Liver (tissue), 9 donors: ENCODE measurements around the gene LMTK3. TPM values are rescaled to one million over a fixed set of nuclear protein-coding genes. Genes with fewer than 3 reads are reported as not detected.

Experiments
- DNase-seq: peaks from one replicate; pipeline ENCODE4 v3.0.0-alpha.2; 2017; ENCODE audit warnings: low spot score
- H3K27ac ChIP-seq, 2 donors: one replicate each; pipeline ENCODE4 v1.7.0; 2013; ENCODE audit warnings: inconsistent platforms in 2 of 2, low read length in 2 of 2, control low read depth in 1 of 2, low read depth in 1 of 2, mild to moderate bottlenecking in 1 of 2
- H3K27me3 ChIP-seq, 4 donors: one replicate each; pipeline versions ENCODE4 v1.6.1 to v1.7.0; 2013; ENCODE audit warnings: low read length in 3 of 4, inconsistent platforms in 1 of 4, mild to moderate bottlenecking in 1 of 4, moderate library complexity in 1 of 4; ENCODE audit not compliant: control insufficient read depth in 4 of 4, insufficient read depth in 4 of 4
- H3K36me3 ChIP-seq, 4 donors: one replicate each; pipeline versions ENCODE4 v1.6.1 to v1.7.0; 2013; ENCODE audit warnings: low read length in 3 of 4, mild to moderate bottlenecking in 3 of 4, low read depth in 1 of 4, moderate library complexity in 1 of 4; ENCODE audit not compliant: control insufficient read depth in 4 of 4, insufficient read depth in 3 of 4
- H3K4me1 ChIP-seq, 4 donors: one replicate each; pipeline versions ENCODE4 v1.6.1 to v1.7.0; 2013; ENCODE audit warnings: low read length in 3 of 4, mild to moderate bottlenecking in 3 of 4, moderate library complexity in 1 of 4; ENCODE audit not compliant: control insufficient read depth in 4 of 4, insufficient read depth in 4 of 4
- H3K4me3 ChIP-seq, 3 donors: one replicate each; pipeline versions ENCODE4 v1.6.1 to v1.7.0; 2013; ENCODE audit warnings: low read length in 3 of 3, control low read depth in 1 of 3, low read depth in 1 of 3, mild to moderate bottlenecking in 1 of 3
- H3K9ac ChIP-seq, 2 donors: one replicate each; pipeline ENCODE4 v1.7.0; 2013; ENCODE audit warnings: low read length in 2 of 2, mild to moderate bottlenecking in 2 of 2, moderate library complexity in 2 of 2, control low read depth in 1 of 2, low read depth in 1 of 2
- H3K9me3 ChIP-seq, 4 donors: one replicate each; pipeline versions ENCODE4 v1.6.1 to v1.7.0; 2013; ENCODE audit warnings: low read length in 3 of 4; ENCODE audit not compliant: control insufficient read depth in 4 of 4
- ATF3 ChIP-seq: IDR thresholded peaks from 2 replicates; pipeline ENCODE4 v1.6.1; 2016; ENCODE audit warnings: antibody characterized with exemption
- EGR1 ChIP-seq, 2 donors: IDR thresholded peaks; 2 replicates each; pipeline ENCODE4 v1.6.1; 2016 to 2018; ENCODE audit warnings: antibody characterized with exemption in 2 of 2, low read depth in 2 of 2
- FOXA1 ChIP-seq: IDR thresholded peaks from 2 replicates; pipeline ENCODE4 v1.6.1; 2016; ENCODE audit warnings: antibody characterized with exemption
- FOXA2 ChIP-seq: IDR thresholded peaks from 2 replicates; pipeline ENCODE4 v1.6.1; 2016; ENCODE audit warnings: antibody characterized with exemption
- GABPA ChIP-seq, 2 donors: IDR thresholded peaks in 1 of 2; conservative IDR thresholded peaks in 1 of 2; 2 replicates each; pipeline ENCODE4 v1.6.1; 2016; ENCODE audit warnings: antibody characterized with exemption in 2 of 2, mild to moderate bottlenecking in 1 of 2, moderate library complexity in 1 of 2
- HNF4A ChIP-seq, 2 donors: conservative IDR thresholded peaks; 2 replicates each; pipeline ENCODE4 v1.6.1; 2016; ENCODE audit warnings: antibody characterized with exemption in 2 of 2, mild to moderate bottlenecking in 2 of 2
- HNF4G ChIP-seq: IDR thresholded peaks from 2 replicates; pipeline ENCODE4 v1.6.1; 2016; ENCODE audit warnings: antibody characterized with exemption
- JUND ChIP-seq, 2 donors: IDR thresholded peaks; 2 replicates each; pipeline ENCODE4 v1.6.1; 2016; ENCODE audit warnings: antibody characterized with exemption in 2 of 2
- MAX ChIP-seq: IDR thresholded peaks from 2 replicates; pipeline ENCODE4 v1.6.1; 2016; ENCODE audit warnings: antibody characterized with exemption
- NR2F2 ChIP-seq: IDR thresholded peaks from 2 replicates; pipeline ENCODE4 v1.6.1; 2016; ENCODE audit warnings: antibody characterized with exemption
- RAD21 ChIP-seq, 2 donors: IDR thresholded peaks; 2 replicates each; pipeline ENCODE4 v1.6.1; 2016; ENCODE audit warnings: antibody characterized with exemption in 2 of 2, mild to moderate bottlenecking in 2 of 2
- RXRA ChIP-seq, 2 donors: IDR thresholded peaks; 2 replicates each; pipeline ENCODE4 v1.6.1; 2017 to 2018; ENCODE audit warnings: antibody characterized with exemption in 2 of 2, mild to moderate bottlenecking in 1 of 2
- SP1 ChIP-seq: IDR thresholded peaks from 2 replicates; pipeline ENCODE4 v1.6.1; 2018; ENCODE audit warnings: antibody characterized with exemption, mild to moderate bottlenecking
- TAF1 ChIP-seq: conservative IDR thresholded peaks from 2 replicates; pipeline ENCODE4 v1.6.1; 2016; ENCODE audit warnings: antibody characterized with exemption, mild to moderate bottlenecking
- YY1 ChIP-seq: IDR thresholded peaks from 2 replicates; pipeline ENCODE4 v1.6.1; 2016; ENCODE audit warnings: antibody characterized with exemption, mild to moderate bottlenecking
- WGBS: extraction: QIAGEN DNeasy Blood & Tissue Kit; methylation state at CpG from one replicate; pipeline ENCODE4 v1.1.7; 2013; 5-methylcytosine and 5-hydroxymethylcytosine counted together
- polyA plus RNA-seq, 2 donors: library from polyadenylated mRNA; stranded (reverse) in 1 of 2; unstranded in 1 of 2; fragments of 200-250 nt in 1 of 2; fragments of >200 nt in 1 of 2; fragmentation: Nextera tagmentation in 1 of 2; extraction: Ambion mirVana in 1 of 2; gene quantifications; one replicate each; pipeline versions ENCODE4 v1.2.1 to v1.2.3, GENCODE V29; 2013 to 2015
- total RNA-seq, 2 donors: library from RNA; depleted of rRNA; stranded (reverse); fragments of >200 nt; gene quantifications; one replicate each; pipeline ENCODE4 v1.2.3, GENCODE V29; 2014
- TF ChIP-seq, protein P1 (sequence below): IDR thresholded peaks from 2 replicates; pipeline ENCODE4 v1.6.1; 2016; ENCODE audit warnings: antibody characterized with exemption, mild to moderate bottlenecking
- TF ChIP-seq, protein P2 (sequence below): IDR thresholded peaks from 2 replicates; pipeline ENCODE4 v1.6.1; 2016; ENCODE audit warnings: antibody characterized with exemption
- TF ChIP-seq, protein P3 (sequence below): fragments of 150-350 bp; IDR thresholded peaks from 2 replicates; pipeline ENCODE4 v1.5.1; 2017; ENCODE audit warnings: improper control_type of control experiment, low read depth, low read length; ENCODE audit not compliant: missing input control
- donor health status: healthy.
- donor health status: healthy.
- donor health status: healthy.
- donor health status: healthy.
- donor health status: healthy.

The LMTK3 gene
- total and polyA plus RNA-seq, 4 donors, result 0.08 TPM; not detected in 2

GRCh38 chr19:48445256-48445605, 66.4 kb downstream of the LMTK3 start:
- TF ChIP-seq FOXA2 (no peak), YY1 (no peak), RAD21 (IDR thresholded peaks at IDR 0.05) (peak; percentile 44 to 74), FOXA1 (no peak), TAF1 (no peak), MAX (no peak), JUND (IDR thresholded peaks at IDR 0.05) (no peak), HNF4A (conservative IDR thresholded peaks at IDR 0.05) (no peak), HNF4G (no peak), NR2F2 (peak; percentile 36), RXRA (IDR thresholded peaks at IDR 0.05) (no peak), GABPA (IDR thresholded peaks at IDR 0.05 in 1 of 2, conservative IDR thresholded peaks at IDR 0.05 in 1 of 2) (no peak), SP1 (peak; percentile 9), EGR1 (IDR thresholded peaks at IDR 0.05; ENCODE audit: low read depth in 2 of 2) (no peak), ATF3 (no peak)
- TF ChIP-seq, protein P1, sequence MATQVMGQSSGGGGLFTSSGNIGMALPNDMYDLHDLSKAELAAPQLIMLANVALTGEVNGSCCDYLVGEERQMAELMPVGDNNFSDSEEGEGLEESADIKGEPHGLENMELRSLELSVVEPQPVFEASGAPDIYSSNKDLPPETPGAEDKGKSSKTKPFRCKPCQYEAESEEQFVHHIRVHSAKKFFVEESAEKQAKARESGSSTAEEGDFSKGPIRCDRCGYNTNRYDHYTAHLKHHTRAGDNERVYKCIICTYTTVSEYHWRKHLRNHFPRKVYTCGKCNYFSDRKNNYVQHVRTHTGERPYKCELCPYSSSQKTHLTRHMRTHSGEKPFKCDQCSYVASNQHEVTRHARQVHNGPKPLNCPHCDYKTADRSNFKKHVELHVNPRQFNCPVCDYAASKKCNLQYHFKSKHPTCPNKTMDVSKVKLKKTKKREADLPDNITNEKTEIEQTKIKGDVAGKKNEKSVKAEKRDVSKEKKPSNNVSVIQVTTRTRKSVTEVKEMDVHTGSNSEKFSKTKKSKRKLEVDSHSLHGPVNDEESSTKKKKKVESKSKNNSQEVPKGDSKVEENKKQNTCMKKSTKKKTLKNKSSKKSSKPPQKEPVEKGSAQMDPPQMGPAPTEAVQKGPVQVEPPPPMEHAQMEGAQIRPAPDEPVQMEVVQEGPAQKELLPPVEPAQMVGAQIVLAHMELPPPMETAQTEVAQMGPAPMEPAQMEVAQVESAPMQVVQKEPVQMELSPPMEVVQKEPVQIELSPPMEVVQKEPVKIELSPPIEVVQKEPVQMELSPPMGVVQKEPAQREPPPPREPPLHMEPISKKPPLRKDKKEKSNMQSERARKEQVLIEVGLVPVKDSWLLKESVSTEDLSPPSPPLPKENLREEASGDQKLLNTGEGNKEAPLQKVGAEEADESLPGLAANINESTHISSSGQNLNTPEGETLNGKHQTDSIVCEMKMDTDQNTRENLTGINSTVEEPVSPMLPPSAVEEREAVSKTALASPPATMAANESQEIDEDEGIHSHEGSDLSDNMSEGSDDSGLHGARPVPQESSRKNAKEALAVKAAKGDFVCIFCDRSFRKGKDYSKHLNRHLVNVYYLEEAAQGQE, result no peak
- TF ChIP-seq, protein P2, sequence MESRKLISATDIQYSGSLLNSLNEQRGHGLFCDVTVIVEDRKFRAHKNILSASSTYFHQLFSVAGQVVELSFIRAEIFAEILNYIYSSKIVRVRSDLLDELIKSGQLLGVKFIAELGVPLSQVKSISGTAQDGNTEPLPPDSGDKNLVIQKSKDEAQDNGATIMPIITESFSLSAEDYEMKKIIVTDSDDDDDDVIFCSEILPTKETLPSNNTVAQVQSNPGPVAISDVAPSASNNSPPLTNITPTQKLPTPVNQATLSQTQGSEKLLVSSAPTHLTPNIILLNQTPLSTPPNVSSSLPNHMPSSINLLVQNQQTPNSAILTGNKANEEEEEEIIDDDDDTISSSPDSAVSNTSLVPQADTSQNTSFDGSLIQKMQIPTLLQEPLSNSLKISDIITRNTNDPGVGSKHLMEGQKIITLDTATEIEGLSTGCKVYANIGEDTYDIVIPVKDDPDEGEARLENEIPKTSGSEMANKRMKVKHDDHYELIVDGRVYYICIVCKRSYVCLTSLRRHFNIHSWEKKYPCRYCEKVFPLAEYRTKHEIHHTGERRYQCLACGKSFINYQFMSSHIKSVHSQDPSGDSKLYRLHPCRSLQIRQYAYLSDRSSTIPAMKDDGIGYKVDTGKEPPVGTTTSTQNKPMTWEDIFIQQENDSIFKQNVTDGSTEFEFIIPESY, result no peak
- TF ChIP-seq, protein P3, sequence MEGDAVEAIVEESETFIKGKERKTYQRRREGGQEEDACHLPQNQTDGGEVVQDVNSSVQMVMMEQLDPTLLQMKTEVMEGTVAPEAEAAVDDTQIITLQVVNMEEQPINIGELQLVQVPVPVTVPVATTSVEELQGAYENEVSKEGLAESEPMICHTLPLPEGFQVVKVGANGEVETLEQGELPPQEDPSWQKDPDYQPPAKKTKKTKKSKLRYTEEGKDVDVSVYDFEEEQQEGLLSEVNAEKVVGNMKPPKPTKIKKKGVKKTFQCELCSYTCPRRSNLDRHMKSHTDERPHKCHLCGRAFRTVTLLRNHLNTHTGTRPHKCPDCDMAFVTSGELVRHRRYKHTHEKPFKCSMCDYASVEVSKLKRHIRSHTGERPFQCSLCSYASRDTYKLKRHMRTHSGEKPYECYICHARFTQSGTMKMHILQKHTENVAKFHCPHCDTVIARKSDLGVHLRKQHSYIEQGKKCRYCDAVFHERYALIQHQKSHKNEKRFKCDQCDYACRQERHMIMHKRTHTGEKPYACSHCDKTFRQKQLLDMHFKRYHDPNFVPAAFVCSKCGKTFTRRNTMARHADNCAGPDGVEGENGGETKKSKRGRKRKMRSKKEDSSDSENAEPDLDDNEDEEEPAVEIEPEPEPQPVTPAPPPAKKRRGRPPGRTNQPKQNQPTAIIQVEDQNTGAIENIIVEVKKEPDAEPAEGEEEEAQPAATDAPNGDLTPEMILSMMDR, result peak; percentile 33
- Histone ChIP-seq H3K4me1 (peaks cover 4 to 24% (median 14%) of the 10 kb centered on the region in 4 donors), H3K9ac (no peak overlapping the region), H3K27ac (peak overlapping the region; percentile 49 to 68), H3K27me3 (no peaks in the 10 kb centered on the region), H3K9me3 (no peaks in the 10 kb centered on the region), H3K4me3 (peak overlapping the region; percentile 68 to 99 (median 83)), H3K36me3 (peaks cover 3 to 21% (median 11%) of the 10 kb centered on the region in 4 donors)
- peak; percentile 45 for DNase-seq
- WGBS, result 13% methylated on average over 6 of the region's 6 CpGs

GRCh38 chr19:48444936-48445200, 66.8 kb downstream of the LMTK3 start:
- WGBS, result 38% methylated on average over 3 of the region's 3 CpGs
- Histone ChIP-seq H3K36me3 (peaks cover 2 to 17% (median 8%) of the 10 kb centered on the region in 4 donors), H3K4me3 (no peak overlapping the region)

More at GRCh38 chr19:48444936-48445200, 66.8 kb downstream of the LMTK3 start:
- H3K9ac ChIP-seq, result no peak overlapping the region
- TF ChIP-seq EGR1 (IDR thresholded peaks at IDR 0.05; ENCODE audit: low read depth in 2 of 2) (no peak), RXRA (IDR thresholded peaks at IDR 0.05) (no peak), GABPA (IDR thresholded peaks at IDR 0.05 in 1 of 2, conservative IDR thresholded peaks at IDR 0.05 in 1 of 2) (no peak), RAD21 (IDR thresholded peaks at IDR 0.05) (no peak), JUND (IDR thresholded peaks at IDR 0.05) (no peak)
- no peaks in the 10 kb centered on the region for H3K27me3 ChIP-seq
- H3K9me3 ChIP-seq, result no peaks in the 10 kb centered on the region
- DNase-seq, result no peak
- peaks cover 4 to 24% (median 14%) of the 10 kb centered on the region in 4 donors for H3K4me1 ChIP-seq
- peak overlapping the region in 1 of 2 donors; percentile 68 for H3K27ac ChIP-seq
